SU-DHL-6 (cell line): ENCODE data around the gene RAD51B.

Experiments used
- H2AFZ ChIP-seq: fragments of 200-600 bp; sonication (generic); 2 replicates; pipeline ENCODE4 v1.6.1; 2014; ENCODE audit warnings: low read depth, mild to moderate bottlenecking, moderate library complexity, mixed read lengths, antibody characterized with exemption, low read length; ENCODE audit not compliant: severe bottlenecking
- H3F3A ChIP-seq: fragments of 200-600 bp; shearing (Covaris generic); 2 replicates; pipeline ENCODE4 v1.6.0; 2016; ENCODE audit warnings: antibody characterized with exemption, mild to moderate bottlenecking; ENCODE audit not compliant: insufficient read depth
- H3K27ac ChIP-seq: fragments of 200-600 bp; sonication (generic); 2 replicates; pipeline ENCODE4 v1.5.1; 2016; ENCODE audit warnings: low read depth, mild to moderate bottlenecking, low read length, moderate library complexity, mixed read lengths
- H3K27me3 ChIP-seq: fragments of 200-600 bp; sonication (generic), shearing (Covaris generic); 2 replicates; pipeline ENCODE4 v1.6.0; 2014; ENCODE audit warnings: mild to moderate bottlenecking, low read length
- H3K36me3 ChIP-seq: fragments of 200-600 bp; sonication (generic); 2 replicates; pipeline ENCODE4 v1.6.1; 2014; ENCODE audit warnings: mild to moderate bottlenecking, low read length, mixed read lengths
- H3K4me2 ChIP-seq: fragments of 300-600, 200-600 bp; shearing (Covaris generic), sonication (generic); 2 replicates; pipeline ENCODE4 v1.6.0; 2014; ENCODE audit warnings: low read length, low read depth, mild to moderate bottlenecking; ENCODE audit not compliant: poor library complexity, severe bottlenecking
- H3K4me3 ChIP-seq: fragments of 200-600 bp; sonication (generic); 2 replicates; pipeline ENCODE4 v1.5.1; 2014; ENCODE audit warnings: antibody characterized with exemption, low read length, mild to moderate bottlenecking, mixed read lengths; ENCODE audit not compliant: insufficient read depth, poor library complexity, severe bottlenecking
- H3K79me2 ChIP-seq: fragments of 200-600 bp; sonication (generic); 2 replicates; pipeline ENCODE4 v1.6.1; 2014; ENCODE audit warnings: mild to moderate bottlenecking, low read length, moderate library complexity; ENCODE audit not compliant: insufficient read depth
- H3K9ac ChIP-seq: fragments of 200-600 bp; sonication (generic); 2 replicates; pipeline ENCODE4 v1.7.0; 2014; ENCODE audit warnings: mild to moderate bottlenecking, low read length
- H3K9me2 ChIP-seq: fragments of 200-600 bp; sonication (generic); replicated peaks from 2 replicates; pipeline ENCODE4 v1.6.1; 2014; ENCODE audit warnings: low read length; ENCODE audit not compliant: insufficient read depth
- H3K9me3 ChIP-seq: fragments of 200-600 bp; sonication (generic); 2 replicates; pipeline ENCODE4 v1.6.1; 2014; ENCODE audit warnings: low read length, mixed read lengths; ENCODE audit not compliant: insufficient read depth
- H4K20me1 ChIP-seq: fragments of 200-600 bp; sonication (generic); 2 replicates; pipeline ENCODE4 v1.6.1; 2014; ENCODE audit warnings: low read depth, mild to moderate bottlenecking, antibody characterized with exemption, low read length, moderate library complexity, mixed read lengths
- EZH2phosphoT487 ChIP-seq: fragments of 200-600 bp; sonication (generic), shearing (Covaris generic); conservative IDR thresholded peaks from 2 replicates; pipeline ENCODE4 v1.6.1; 2018; ENCODE audit warnings: mild to moderate bottlenecking, antibody characterized with exemption, low read length, moderate library complexity, mixed read lengths
- TF ChIP-seq, protein P1 (sequence below): fragments of 200-600 bp; sonication (generic); IDR thresholded peaks from one replicate; pipeline ENCODE4 v1.5.1; 2017; ENCODE audit warnings: antibody characterized with exemption, mild to moderate bottlenecking, low read length, moderate library complexity; ENCODE audit not compliant: insufficient read depth, poor library complexity, severe bottlenecking

The RAD51B gene

DNA sequence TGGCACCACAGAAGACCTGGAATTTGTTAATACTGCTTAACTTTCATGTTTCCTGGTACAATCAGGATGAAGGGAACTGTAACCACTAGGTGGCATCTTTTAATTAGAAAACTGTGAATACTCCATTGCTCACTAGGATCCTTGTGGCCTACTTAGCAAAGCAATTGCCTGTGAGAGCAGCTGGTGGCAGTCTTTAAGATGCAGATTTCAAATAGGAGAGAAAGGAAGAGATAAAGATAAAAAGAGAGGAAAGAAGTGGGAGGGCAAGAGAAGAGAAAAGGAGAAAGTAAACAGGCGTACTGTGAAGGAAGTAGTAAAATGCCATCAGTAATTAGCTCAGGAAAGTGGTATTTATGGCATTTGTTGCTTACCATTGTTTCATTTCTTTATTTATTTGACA, 114.5 kb downstream of the RAD51B start:
- no peaks in the 10 kb centered on the region for H3K9me2 ChIP-seq
- no peak overlapping the region for H2AFZ ChIP-seq
- H3K4me3 ChIP-seq, result no peak overlapping the region
- H4K20me1 ChIP-seq, result no peaks in the 10 kb centered on the region
- no peak for TF ChIP-seq EZH2phosphoT487
- TF ChIP-seq, protein P1, sequence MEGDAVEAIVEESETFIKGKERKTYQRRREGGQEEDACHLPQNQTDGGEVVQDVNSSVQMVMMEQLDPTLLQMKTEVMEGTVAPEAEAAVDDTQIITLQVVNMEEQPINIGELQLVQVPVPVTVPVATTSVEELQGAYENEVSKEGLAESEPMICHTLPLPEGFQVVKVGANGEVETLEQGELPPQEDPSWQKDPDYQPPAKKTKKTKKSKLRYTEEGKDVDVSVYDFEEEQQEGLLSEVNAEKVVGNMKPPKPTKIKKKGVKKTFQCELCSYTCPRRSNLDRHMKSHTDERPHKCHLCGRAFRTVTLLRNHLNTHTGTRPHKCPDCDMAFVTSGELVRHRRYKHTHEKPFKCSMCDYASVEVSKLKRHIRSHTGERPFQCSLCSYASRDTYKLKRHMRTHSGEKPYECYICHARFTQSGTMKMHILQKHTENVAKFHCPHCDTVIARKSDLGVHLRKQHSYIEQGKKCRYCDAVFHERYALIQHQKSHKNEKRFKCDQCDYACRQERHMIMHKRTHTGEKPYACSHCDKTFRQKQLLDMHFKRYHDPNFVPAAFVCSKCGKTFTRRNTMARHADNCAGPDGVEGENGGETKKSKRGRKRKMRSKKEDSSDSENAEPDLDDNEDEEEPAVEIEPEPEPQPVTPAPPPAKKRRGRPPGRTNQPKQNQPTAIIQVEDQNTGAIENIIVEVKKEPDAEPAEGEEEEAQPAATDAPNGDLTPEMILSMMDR, result peak; percentile 69
- no peaks in the 10 kb centered on the region for H3K79me2 ChIP-seq
- no peak overlapping the region for H3K4me2 ChIP-seq
- H3K9me3 ChIP-seq, result no peaks in the 10 kb centered on the region
- H3F3A ChIP-seq, result no peaks in the 10 kb centered on the region
- no peaks in the 10 kb centered on the region for H3K27me3 ChIP-seq
- H3K9ac ChIP-seq, result no peak overlapping the region
- no peaks in the 10 kb centered on the region for H3K36me3 ChIP-seq
- H3K27ac ChIP-seq, result no peak overlapping the region

DNA sequence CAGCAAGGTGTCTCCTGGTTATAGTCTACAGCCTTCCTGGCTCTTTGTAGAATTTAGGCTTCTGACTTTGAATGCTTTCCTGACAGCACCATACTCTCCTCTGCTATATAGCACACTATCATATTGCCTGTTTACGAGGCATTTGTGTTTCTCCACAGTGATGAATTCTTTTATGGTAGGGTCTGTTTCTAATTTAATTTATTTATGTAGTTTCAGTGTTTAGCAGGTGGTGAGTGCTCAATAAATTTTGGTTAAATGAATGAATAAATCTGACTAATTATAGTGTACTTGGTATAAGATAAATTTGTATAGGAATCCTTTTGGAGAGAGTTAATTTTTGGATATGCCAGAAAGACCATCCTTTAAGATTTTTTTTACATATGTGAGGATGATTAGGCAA, 115.3 kb downstream of the RAD51B start:
- H3F3A ChIP-seq, result no peaks in the 10 kb centered on the region
- no peak for TF ChIP-seq EZH2phosphoT487
- TF ChIP-seq, protein P1, result no peak
- H3K27me3 ChIP-seq, result no peaks in the 10 kb centered on the region
- H3K9me3 ChIP-seq, result no peaks in the 10 kb centered on the region
- H3K36me3 ChIP-seq, result no peaks in the 10 kb centered on the region
- no peaks in the 10 kb centered on the region for H4K20me1 ChIP-seq
- H3K4me3 ChIP-seq, result no peak overlapping the region
- no peaks in the 10 kb centered on the region for H3K79me2 ChIP-seq
- H3K27ac ChIP-seq, result no peak overlapping the region
- H3K9ac ChIP-seq, result no peak overlapping the region
- no peaks in the 10 kb centered on the region for H3K9me2 ChIP-seq
- H2AFZ ChIP-seq, result no peak overlapping the region
- no peak overlapping the region for H3K4me2 ChIP-seq

DNA sequence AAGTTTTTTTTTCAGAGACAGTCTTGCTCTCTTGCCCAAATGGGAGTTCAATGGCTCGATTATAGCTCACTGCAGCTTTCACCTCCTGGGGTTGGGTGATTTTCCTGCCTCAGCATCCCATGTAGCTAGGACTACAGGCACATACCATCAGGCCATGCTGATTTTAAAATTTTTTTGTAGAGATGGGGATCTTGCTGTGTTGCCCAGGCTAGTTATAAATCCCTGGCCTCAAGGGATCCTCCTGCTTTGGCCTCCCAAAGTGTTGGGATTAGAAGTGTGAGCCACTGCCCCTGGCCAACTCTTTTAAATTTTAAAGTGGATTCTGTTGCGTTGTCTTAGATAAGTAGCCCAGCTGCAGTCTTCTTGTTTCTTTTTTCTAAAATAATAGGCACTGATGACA, 115.8 kb downstream of the RAD51B start:
- Histone ChIP-seq H3K4me2 (no peak overlapping the region), H3K27me3 (no peaks in the 10 kb centered on the region), H4K20me1 (no peaks in the 10 kb centered on the region), H3F3A (no peaks in the 10 kb centered on the region), H2AFZ (no peak overlapping the region), H3K27ac (no peak overlapping the region), H3K79me2 (no peaks in the 10 kb centered on the region), H3K4me3 (no peak overlapping the region), H3K9ac (no peak overlapping the region), H3K36me3 (no peaks in the 10 kb centered on the region), H3K9me3 (no peaks in the 10 kb centered on the region), H3K9me2 (no peaks in the 10 kb centered on the region)
- no peak for TF ChIP-seq EZH2phosphoT487
- TF ChIP-seq, protein P1, result no peak

GRCh38 chr14:67938071-67938470, 118.5 kb downstream of the RAD51B start:
- no peaks in the 10 kb centered on the region for H4K20me1 ChIP-seq

More at GRCh38 chr14:67938071-67938470, 118.5 kb downstream of the RAD51B start:
- Histone ChIP-seq H3K9ac (no peak overlapping the region), H3K79me2 (no peaks in the 10 kb centered on the region), H3K9me3 (no peaks in the 10 kb centered on the region), H3K36me3 (no peaks in the 10 kb centered on the region), H2AFZ (no peak overlapping the region), H3K4me2 (no peak overlapping the region), H3K27me3 (no peaks in the 10 kb centered on the region), H3K9me2 (no peaks in the 10 kb centered on the region), H3K27ac (no peak overlapping the region), H3K4me3 (no peak overlapping the region), H3F3A (no peaks in the 10 kb centered on the region)
- TF ChIP-seq, protein P1, result no peak
- no peak for TF ChIP-seq EZH2phosphoT487
